K562 (cell line): ENCODE results near the gene RIMBP3C. TPM values are rescaled to one million over a fixed set of nuclear protein-coding genes. Genes with fewer than 3 reads are reported as not detected.

ENCODE experiments used
- BRD9 ChIP-seq: fragments of 450-650 bp; IDR thresholded peaks from 2 replicates; pipeline ENCODE4 v1.6.1; 2018; ENCODE audit warnings: low read depth; ENCODE audit not compliant: partially characterized antibody
- CBX3 ChIP-seq, 2 experiments: IDR thresholded peaks; 1 replicate in 1 of 2; 2 replicates in 1 of 2; pipeline ENCODE4 v1.6.1; 2012; ENCODE audit warnings: inconsistent platforms in 2 of 2, low read length in 2 of 2, borderline replicate concordance in 1 of 2, control low read depth in 1 of 2
- CTCF ChIP-seq, 3 experiments: IDR thresholded peaks in 2 of 3; conservative IDR thresholded peaks in 1 of 3; 2 replicates each; pipeline ENCODE4 v1.5.1; 2011 to 2012; ENCODE audit warnings: low read length in 3 of 3, mild to moderate bottlenecking in 3 of 3, control low read depth in 2 of 3, improper control_type of control experiment in 1 of 3, inconsistent platforms in 1 of 3, low read depth in 1 of 3, mixed read lengths in 1 of 3, moderate library complexity in 1 of 3; ENCODE audit not compliant: insufficient read depth in 2 of 3
- DPF2 ChIP-seq: fragments of 450-650 bp; IDR thresholded peaks from 2 replicates; pipeline ENCODE4 v1.6.1; 2016
- E2F3 ChIP-seq: fragments of 250-450 bp; sonication (Bioruptor Pico); IDR thresholded peaks from 2 replicates; pipeline ENCODE4 v1.4.0; 2020; ENCODE audit warnings: mild to moderate bottlenecking
- HES1 ChIP-seq: fragments of 450-650 bp; IDR thresholded peaks from 2 replicates; pipeline ENCODE4 v1.6.1; 2016; ENCODE audit warnings: low read depth, mild to moderate bottlenecking, moderate library complexity
- MAFF ChIP-seq: IDR thresholded peaks from 2 replicates; pipeline ENCODE4 v1.6.1; 2012; ENCODE audit warnings: low read length, improper control_type of control experiment
- NR2C2 ChIP-seq, 2 experiments: fragments of 200-800 bp in 1 of 2; sonication (Bioruptor generic) in 1 of 2; sonication (generic) in 1 of 2; formaldehyde crosslinking in 1 of 2; IDR thresholded peaks; 2 replicates each; pipeline versions ENCODE4 v1.6.1 to v1.8.0; 2016 to 2022; ENCODE audit warnings: mild to moderate bottlenecking in 1 of 2, missing compliant biosample characterization in 1 of 2, missing genetic modification characterization in 1 of 2, missing genetic modification reagents in 1 of 2
- RBBP5 ChIP-seq: fragments of 200-600 bp; sonication (generic); IDR thresholded peaks from 2 replicates; pipeline ENCODE4 v1.6.1; 2012; ENCODE audit warnings: borderline replicate concordance, mild to moderate bottlenecking, low read length, control low read depth, inconsistent platforms; ENCODE audit not compliant: insufficient read depth, poor library complexity, severe bottlenecking
- SMARCC2 ChIP-seq: fragments of 450-650 bp; IDR thresholded peaks from 2 replicates; pipeline ENCODE4 v1.6.1; 2017; ENCODE audit warnings: antibody characterized with exemption, moderate library complexity, mild to moderate bottlenecking, low read depth
- SP2 ChIP-seq: IDR thresholded peaks from 2 replicates; pipeline ENCODE4 v1.6.1; 2011; ENCODE audit warnings: mild to moderate bottlenecking, low read depth, low read length, moderate library complexity; ENCODE audit not compliant: poor library complexity, severe bottlenecking; ENCODE audit errors: extremely low read depth
- TEAD4 ChIP-seq, 2 experiments: sonication (generic) in 1 of 2; formaldehyde crosslinking in 1 of 2; IDR thresholded peaks; 2 replicates each; pipeline versions ENCODE4 v1.6.1 to v1.8.0; 2012 to 2022; ENCODE audit warnings: borderline replicate concordance in 1 of 2, inconsistent platforms in 1 of 2, low read length in 1 of 2, mild to moderate bottlenecking in 1 of 2, missing genetic modification reagents in 1 of 2
- U2AF2 ChIP-seq: fragments of 200-400 bp; formaldehyde crosslinking; optimal IDR thresholded peaks from 2 replicates; pipeline ENCODE3; 2017; ENCODE audit warnings: low read depth, mild to moderate bottlenecking, low read length
- XRCC3 ChIP-seq: fragments of 450-650 bp; IDR thresholded peaks from 2 replicates; pipeline ENCODE4 v1.6.1; 2017; ENCODE audit warnings: mild to moderate bottlenecking, moderate library complexity
- YY1 ChIP-seq, 3 experiments: IDR thresholded peaks; 2 replicates each; pipeline ENCODE4 v1.6.1; 2011; ENCODE audit warnings: low read length in 2 of 3, mild to moderate bottlenecking in 2 of 3, moderate library complexity in 2 of 3, borderline replicate concordance in 1 of 3, control low read depth in 1 of 3, low read depth in 1 of 3; ENCODE audit not compliant: insufficient read depth in 3 of 3, insufficient replicate concordance in 2 of 3, control insufficient read depth in 1 of 3, insufficient read length in 1 of 3; ENCODE audit errors: extremely low read depth in 1 of 3
- ZBTB9 ChIP-seq: fragments of 450-650 bp; formaldehyde crosslinking; IDR thresholded peaks from 2 replicates; pipeline ENCODE4 v1.4.0; 2020; ENCODE audit warnings: mild to moderate bottlenecking, moderate library complexity
- ZKSCAN1 ChIP-seq: fragments of 150-350 bp; IDR thresholded peaks from 2 replicates; pipeline ENCODE4 v1.6.1; 2016; ENCODE audit warnings: low read depth, low read length
- ZNF143 ChIP-seq: sonication (generic); formaldehyde crosslinking; IDR thresholded peaks from 2 replicates; pipeline ENCODE4 v1.9.0; 2022; ENCODE audit warnings: mild to moderate bottlenecking, missing genetic modification reagents
- ZNF175 ChIP-seq: fragments of 200-800 bp; sonication (Bioruptor generic); IDR thresholded peaks from 2 replicates; pipeline ENCODE4 v1.6.1; 2016; ENCODE audit warnings: low read depth, mild to moderate bottlenecking, missing genetic modification characterization, missing compliant biosample characterization
- ZNF280B ChIP-seq: fragments of 250-450 bp; sonication (Bioruptor Pico); IDR thresholded peaks from 2 replicates; pipeline ENCODE4 v1.5.1; 2021; ENCODE audit warnings: mild to moderate bottlenecking
- ZNF77 ChIP-seq: fragments of 250-450 bp; sonication (Bioruptor Pico); IDR thresholded peaks from 2 replicates; pipeline ENCODE4 v1.5.0; 2020
- polyA plus RNA-seq, 8 experiments: library from polyadenylated mRNA; depleted of rRNA in 4 of 8; stranded (reverse) in 5 of 8; unstranded in 3 of 8; fragments of >200 nt; fragmentation: Nextera tagmentation in 2 of 8; fragmentation: Illumina TruSeq in 1 of 8; extraction: Ambion mirVana in 2 of 8; extraction: Trizol in 1 of 8; gene quantifications; 2 replicates each; pipeline versions ENCODE4 v1.2.1 to v1.2.3, GENCODE V29; 2011 to 2014; ENCODE audit warnings: inconsistent platforms in 1 of 8, missing spikeins in 1 of 8
- total RNA-seq, 7 experiments: library from RNA; depleted of rRNA in 6 of 7; stranded (reverse); fragments of >200 nt in 6 of 7; fragmentation: Illumina TruSeq in 2 of 7; extraction: Trizol in 2 of 7; gene quantifications; 2 replicates each; pipeline versions ENCODE4 v1.2.1 to v1.2.3, GENCODE V29; 2011 to 2021; ENCODE audit warnings: low replicate concordance in 1 of 7

Gene RIMBP3C
- total and polyA plus RNA-seq, 9 of the 15 experiments (the other 6 are each of a cell fraction or from before 2014, with no cell fraction given): 0.09 to 0.98 (median 0.17) TPM; not detected in 2

GRCh38 chr22:21587803-21588611 is 36.7 kb upstream of the RIMBP3C start (continued):
- no peak for TF ChIP-seq U2AF2
- TF ChIP-seq RBBP5: peak; percentile 78
- TF ChIP-seq SP2: no peak
- no peak for TF ChIP-seq SMARCC2
- TF ChIP-seq ZNF175 (CRISPR knock-in tag): peak; percentile 87
- TF ChIP-seq ZKSCAN1: no peak
- no peak for TF ChIP-seq BRD9
- TF ChIP-seq DPF2: no peak
- no peak for TF ChIP-seq HES1
- peak in 1 of 2 experiments; percentile 28; a peak in 1 of 3 replicates for TF ChIP-seq CBX3 (IDR thresholded peaks at IDR 0.05; ENCODE audit: borderline replicate concordance in 1 of 2, low read length in 2 of 2)
- TF ChIP-seq NR2C2 (CRISPR knock-in tag; IDR thresholded peaks at IDR 0.05): no peak
- TF ChIP-seq NR2C2 (tag; IDR thresholded peaks at IDR 0.05): no peak
- no peak for TF ChIP-seq YY1 (IDR thresholded peaks at IDR 0.05; ENCODE audit: borderline replicate concordance in 1 of 3, control insufficient read depth in 1 of 3, extremely low read depth in 1 of 3, insufficient read depth in 3 of 3, insufficient read length in 1 of 3, insufficient replicate concordance in 2 of 3, low read depth in 1 of 3, low read length in 2 of 3)
- TF ChIP-seq ZBTB9 (CRISPR knock-in tag): peak; percentile 65
- TF ChIP-seq XRCC3: no peak
- no peak for TF ChIP-seq ZNF77 (CRISPR knock-in tag)
- TF ChIP-seq E2F3 (CRISPR knock-in tag): no peak
- TF ChIP-seq ZNF280B (CRISPR knock-in tag): no peak
- peak; percentile 94 for TF ChIP-seq TEAD4 (IDR thresholded peaks at IDR 0.05; ENCODE audit: low read length)
- TF ChIP-seq TEAD4 (CRISPR knock-in tag; IDR thresholded peaks at IDR 0.05; ENCODE audit: borderline replicate concordance): no peak
- TF ChIP-seq MAFF: no peak; the same call in 1 of the 2 replicates
- TF ChIP-seq ZNF143: no peak
- no peak for TF ChIP-seq CTCF (IDR thresholded peaks at IDR 0.05 in 2 of 3, conservative IDR thresholded peaks at IDR 0.05 in 1 of 3; ENCODE audit: insufficient read depth in 2 of 3, low read depth in 1 of 3, low read length in 3 of 3)
